Right lobe of liver (tissue), 6 donors: ENCODE measurements around the gene NFIB. TPM values are rescaled to one million over a fixed set of nuclear protein-coding genes. Genes with fewer than 3 reads are reported as not detected.
A peak's percentile ranks its signal among the peaks of the same experiment; 100 is the strongest.

Experiments used
- ATAC-seq, 4 donors: fragments of 200-7000 bp; cut with Tn5 transposase; one replicate each; pipeline ENCODE4 v1.9.1; 2020; ENCODE audit warnings: mild to moderate bottlenecking in 4 of 4, moderate library complexity in 4 of 4
- DNase-seq, 3 donors: peaks; one replicate each; pipeline ENCODE4 v3.0.0-alpha.2; 2020
- H3K27ac ChIP-seq, 3 donors: fragments of 200-600 bp; one replicate each; pipeline ENCODE4 v1.8.0; 2022
- H3K27me3 ChIP-seq, 2 donors: fragments of 200-600 bp; one replicate each; pipeline ENCODE4 v1.8.0; 2022
- H3K36me3 ChIP-seq, 4 donors: fragments of 200-600 bp; sonication (generic) in 1 of 4; one replicate each; pipeline versions ENCODE4 v1.5.1 to v1.8.0; 2017 to 2022; ENCODE audit warnings: control low read depth in 1 of 4
- H3K4me1 ChIP-seq, 4 donors: fragments of 200-600 bp; sonication (generic) in 1 of 4; one replicate each; pipeline versions ENCODE4 v1.5.1 to v1.8.0; 2017 to 2022; ENCODE audit warnings: control low read depth in 1 of 4
- H3K4me3 ChIP-seq, 3 donors: fragments of 200-600 bp; one replicate each; pipeline ENCODE4 v1.8.0; 2022
- H3K9me3 ChIP-seq, 4 donors: fragments of 200-600 bp; sonication (generic) in 1 of 4; one replicate each; pipeline versions ENCODE4 v1.5.1 to v1.8.0; 2017 to 2022; ENCODE audit warnings: control low read depth in 1 of 4
- CTCF ChIP-seq, 4 donors: fragments of 200-600 bp in 3 of 4; fragments of 450-650 bp in 1 of 4; IDR thresholded peaks; one replicate each; pipeline versions ENCODE4 v1.5.1 to v1.8.0; 2016 to 2022; ENCODE audit warnings: antibody characterized with exemption in 4 of 4, mild to moderate bottlenecking in 2 of 4
- POLR2A ChIP-seq: fragments of 450-650 bp; IDR thresholded peaks from one replicate; pipeline ENCODE4 v1.6.1; 2017; ENCODE audit warnings: antibody characterized with exemption, mild to moderate bottlenecking
- WGBS: methylation state at CpG from one replicate; pipeline ENCODE4 v1.1.6; 2018; ENCODE audit warnings: low coverage, low lambda C conversion rate; ENCODE audit not compliant: insufficient coverage; ENCODE audit errors: missing lambda C conversion rate; 5-methylcytosine and 5-hydroxymethylcytosine counted together
- intact Hi-C, 2 donors: fragments of 100-400 bp; cut with DNase I; formaldehyde crosslinking; loops; one replicate each; pipeline versions ENCODE4 v1.11.2 to v1.14.1; 2022
- total RNA-seq, 6 experiments: library from RNA; depleted of rRNA in 2 of 6; stranded (reverse); fragments of >200 nt in 2 of 6; fragmentation: NEBNext Ultra II Directional in 3 of 6; extraction: Animal tissue kit (Norgen Biotek cat#: 25700) in 3 of 6; gene quantifications; one replicate each; pipeline versions ENCODE4 v1.1.0 to v1.2.4, GENCODE V29; 2016 to 2023
- donor health status: DM: no; HTN: yes; CAD: no.
- donor health status: DM: no; HTN: no; CAD: no.
- donor health status: DM: no; HTN: no; CAD: no.
- donor health status: DM: no; HTN: yes; CAD: no.
- donor health status: DM: no; HTN: yes; CAD: no.

NFIB gene
- total RNA-seq, 6 experiments from 2014 or later, result 23.0 to 45.3 (median 39.6) TPM

- ATAC-seq (no peak), DNase-seq (no peak)
- intact Hi-C loops, result no loop called here
- H3K4me3 ChIP-seq, result peak overlapping the region; percentile 10 to 47 (median 36)
- H3K27ac ChIP-seq, result no peak overlapping the region
- no peaks in the 10 kb centered on the region for H3K36me3 ChIP-seq
- H3K9me3 ChIP-seq, result no peaks in the 10 kb centered on the region
- WGBS, result 9% methylated on average over 7 of the region's 15 CpGs
- TF ChIP-seq CTCF (IDR thresholded peaks at IDR 0.05), result no peak
- no peak for TF ChIP-seq POLR2A
- H3K4me1 ChIP-seq, result peaks cover 0 to 31% (median 10%) of the 10 kb centered on the region in 4 donors
- peaks cover 3 to 44% of the 10 kb centered on the region in 2 donors for H3K27me3 ChIP-seq
These were observed 35.2 kb upstream of the NFIB start for GRCh38 chr9:14349146-14349446.

GRCh38 chr9:14348373-14349145, 34.6 kb upstream of the NFIB start:
- Histone ChIP-seq H3K4me1 (peaks cover 0 to 31% (median 10%) of the 10 kb centered on the region in 4 donors), H3K4me3 (peak overlapping the region; percentile 20 to 47 (median 36)), H3K27me3 (peaks cover 3 to 44% of the 10 kb centered on the region in 2 donors), H3K36me3 (no peaks in the 10 kb centered on the region), H3K27ac (peak overlapping the region in 1 of 3 donors; percentile 51), H3K9me3 (no peaks in the 10 kb centered on the region)
- ATAC-seq (peak; percentile 39 to 53 (median 43)), DNase-seq (peak in 1 of 3 donors; percentile 29)
- intact Hi-C loops, result no loop called here
- no peak for TF ChIP-seq CTCF (IDR thresholded peaks at IDR 0.05)
- no peak for TF ChIP-seq POLR2A
- WGBS, result 3% methylated on average over 16 of the region's 43 CpGs

GRCh38 chr9:14348123-14348372, 34.1 kb upstream of the NFIB start:
- H3K4me3 ChIP-seq, result peak overlapping the region; percentile 20 to 47 (median 36)
- no peak for TF ChIP-seq POLR2A
- peak in 1 of 4 donors; percentile 16 for TF ChIP-seq CTCF (IDR thresholded peaks at IDR 0.05)
- DNase-seq, result no peak
- H3K9me3 ChIP-seq, result no peaks in the 10 kb centered on the region
- intact Hi-C loops, result no loop called here
- peak; percentile 54 to 62 (median 60) for ATAC-seq
- no peaks in the 10 kb centered on the region for H3K36me3 ChIP-seq
- H3K27ac ChIP-seq, result peak overlapping the region in 1 of 3 donors; percentile 51
- WGBS, result 1% methylated on average over 10 of the region's 10 CpGs
- H3K27me3 ChIP-seq, result peaks cover 3 to 44% of the 10 kb centered on the region in 2 donors
- H3K4me1 ChIP-seq, result peaks cover 0 to 31% (median 10%) of the 10 kb centered on the region in 4 donors

- DNase-seq (peak in 1 of 3 donors; percentile 30), ATAC-seq (peak; percentile 41 to 48 (median 43))
- no peaks in the 10 kb centered on the region for H3K36me3 ChIP-seq
- H3K9me3 ChIP-seq, result no peaks in the 10 kb centered on the region
- H3K27me3 ChIP-seq, result peaks cover 3 to 44% of the 10 kb centered on the region in 2 donors
- peak overlapping the region in 1 of 3 donors; percentile 51 for H3K27ac ChIP-seq
- peaks cover 0 to 31% (median 10%) of the 10 kb centered on the region in 4 donors for H3K4me1 ChIP-seq
- no peak for TF ChIP-seq POLR2A
- peak in 2 of 4 donors; percentile 12 to 17 for TF ChIP-seq CTCF (IDR thresholded peaks at IDR 0.05)
- WGBS, result 1% methylated on average over 14 of the region's 53 CpGs
- intact Hi-C loops, result no loop called here
- peak overlapping the region; percentile 20 to 47 (median 36) for H3K4me3 ChIP-seq
These were observed 33.6 kb upstream of the NFIB start for GRCh38 chr9:14347406-14348122.
